GM18951 (cell line): Measurements from ENCODE around the gene NTRK2.

Experiments
- POLR2A ChIP-seq: IDR thresholded peaks from 4 replicates; pipeline ENCODE4 v1.6.1; 2011; ENCODE audit warnings: mild to moderate bottlenecking; ENCODE audit not compliant: insufficient read length, insufficient read depth; ENCODE audit errors: extremely low read depth
- in situ Hi-C: fragments of 300-500 bp; cut with MboI; formaldehyde crosslinking; loops from one replicate; pipeline ENCODE4 v1.12.0; 2022; ENCODE audit warnings: low sequenced_read_pairs, mixed read lengths, inconsistent platforms; ENCODE audit not compliant: unreplicated experiment

NTRK2 gene

DNA sequence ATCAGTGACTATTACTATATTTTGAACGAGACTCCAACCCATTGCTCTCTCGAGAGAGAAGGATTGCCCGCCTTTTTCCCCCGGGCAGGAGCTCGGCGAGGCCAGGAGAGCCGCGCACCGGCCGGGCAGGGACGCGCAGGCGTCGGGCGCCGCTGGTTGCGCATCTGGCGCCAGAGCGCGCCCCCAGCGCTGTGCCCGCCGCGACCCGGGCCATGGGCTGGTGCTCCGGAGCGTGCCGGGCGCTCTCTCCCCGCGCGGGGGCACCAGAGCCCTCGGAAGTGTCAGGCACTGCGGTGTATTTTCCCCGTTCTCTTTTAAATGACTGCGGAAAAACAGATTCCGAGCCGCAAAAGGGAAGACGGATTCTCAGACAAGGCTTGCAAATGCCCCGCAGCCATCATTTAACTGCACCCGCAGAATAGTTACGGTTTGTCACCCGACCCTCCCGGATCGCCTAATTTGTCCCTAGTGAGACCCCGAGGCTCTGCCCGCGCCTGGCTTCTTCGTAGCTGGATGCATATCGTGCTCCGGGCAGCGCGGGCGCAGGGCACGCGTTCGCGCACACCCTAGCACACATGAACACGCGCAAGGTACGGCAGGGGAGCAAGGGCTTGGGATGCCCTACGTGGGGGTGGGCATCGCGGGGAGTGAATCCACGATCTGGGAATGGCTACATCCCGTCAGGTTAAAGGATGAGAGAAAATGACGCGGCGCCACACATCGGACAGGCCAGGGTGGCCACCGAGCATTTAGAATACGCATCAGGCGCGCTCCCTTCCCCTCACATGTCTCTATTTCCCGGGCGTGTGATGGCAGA, 1.1 kb upstream of the NTRK2 start:
- TF ChIP-seq POLR2A: no peak
- in situ Hi-C loops: loop anchor here (25.0 kb wide), 1 partner anchor 469 kb away; no protein-coding TSS in a partner anchor

DNA sequence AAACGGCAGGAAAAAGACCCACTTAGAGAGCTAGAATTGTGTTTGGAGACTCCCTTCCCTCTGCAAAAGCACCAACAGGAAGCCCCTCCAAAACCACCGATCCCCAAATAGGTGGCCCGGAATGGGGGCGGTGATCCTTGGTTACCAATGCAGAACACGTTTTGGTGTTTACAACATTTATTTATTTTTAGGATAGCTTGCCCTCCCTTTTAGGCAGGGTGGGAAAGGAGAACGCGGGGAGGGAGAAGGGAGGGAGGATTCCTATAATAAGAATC, 579 bp upstream of the NTRK2 start:
- in situ Hi-C loops: loop anchor here (25.0 kb wide), 1 partner anchor 468 kb away; no protein-coding TSS in a partner anchor
- TF ChIP-seq POLR2A: no peak

DNA sequence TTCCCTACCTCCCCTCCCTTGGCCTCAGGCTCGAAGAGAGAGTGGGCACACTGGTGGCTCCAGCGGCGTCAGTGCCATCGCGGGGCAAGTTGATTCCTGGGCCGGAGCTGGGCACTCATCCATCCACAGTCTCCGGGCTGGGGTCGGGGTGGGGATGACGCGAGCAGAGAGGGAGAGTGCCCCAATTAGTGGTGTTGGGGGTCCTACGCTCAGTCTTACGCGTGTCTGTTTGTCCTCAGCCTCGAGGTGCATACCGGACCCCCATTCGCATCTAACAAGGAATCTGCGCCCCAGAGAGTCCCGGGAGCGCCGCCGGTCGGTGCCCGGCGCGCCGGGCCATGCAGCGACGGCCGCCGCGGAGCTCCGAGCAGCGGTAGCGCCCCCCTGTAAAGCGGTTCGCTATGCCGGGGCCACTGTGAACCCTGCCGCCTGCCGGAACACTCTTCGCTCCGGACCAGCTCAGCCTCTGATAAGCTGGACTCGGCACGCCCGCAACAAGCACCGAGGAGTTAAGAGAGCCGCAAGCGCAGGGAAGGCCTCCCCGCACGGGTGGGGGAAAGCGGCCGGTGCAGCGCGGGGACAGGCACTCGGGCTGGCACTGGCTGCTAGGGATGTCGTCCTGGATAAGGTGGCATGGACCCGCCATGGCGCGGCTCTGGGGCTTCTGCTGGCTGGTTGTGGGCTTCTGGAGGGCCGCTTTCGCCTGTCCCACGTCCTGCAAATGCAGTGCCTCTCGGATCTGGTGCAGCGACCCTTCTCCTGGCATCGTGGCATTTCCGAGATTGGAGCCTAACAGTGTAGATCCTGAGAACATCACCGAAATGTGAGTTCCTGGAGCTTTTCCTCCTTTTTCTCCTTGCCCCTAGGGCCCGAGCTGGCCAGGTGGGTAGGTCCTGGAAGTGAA, 861 bp downstream of the NTRK2 start:
- no peak for TF ChIP-seq POLR2A
- in situ Hi-C loops: loop anchor here (25.0 kb wide), 1 partner anchor 467 kb away; no protein-coding TSS in a partner anchor

DNA sequence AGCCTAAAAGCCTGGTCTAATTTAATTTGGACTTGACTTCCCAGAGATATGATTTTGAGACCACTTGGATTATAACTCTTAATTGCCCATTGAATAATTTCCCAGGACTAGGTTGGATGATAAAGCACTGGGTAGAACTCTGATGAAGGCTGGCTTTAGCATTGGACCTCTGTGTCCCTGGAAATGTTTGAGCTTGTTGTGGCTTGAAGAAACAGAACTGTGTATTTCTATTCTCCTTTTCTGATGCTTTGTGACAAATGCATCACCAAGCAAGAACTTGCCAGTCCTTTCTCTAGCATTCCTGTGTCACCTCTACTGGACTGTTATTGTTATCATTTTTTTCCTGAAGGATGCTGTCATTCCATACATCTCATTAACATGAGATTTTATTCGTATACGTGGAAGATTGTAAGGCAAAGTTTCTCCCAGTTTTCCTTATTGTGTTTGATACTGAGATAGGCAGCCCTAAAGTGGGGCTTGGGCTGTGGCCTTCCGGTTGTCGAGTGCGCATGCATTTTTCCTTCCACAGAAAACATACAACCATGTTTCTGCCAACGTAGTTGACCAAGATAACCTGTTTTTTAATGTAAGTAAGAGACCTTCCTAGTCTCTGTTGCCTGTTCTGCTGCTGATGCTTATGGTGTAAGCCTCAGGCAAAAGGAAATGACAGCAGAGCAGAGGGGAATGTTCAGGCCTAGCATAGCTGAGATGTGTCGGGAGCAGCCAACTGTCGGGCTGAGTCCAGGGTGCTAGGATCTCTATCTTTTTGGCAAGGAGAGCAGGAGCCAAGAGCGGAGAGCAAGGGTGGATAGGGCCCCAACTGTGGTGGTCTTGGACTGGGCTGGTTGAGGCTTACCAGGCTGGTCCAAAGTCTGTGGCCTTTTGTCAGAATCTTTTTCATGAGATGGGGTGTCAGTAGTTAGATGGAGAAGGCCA, 2.3 kb downstream of the NTRK2 start:
- no peak for TF ChIP-seq POLR2A
- in situ Hi-C loops: loop anchor here (25.0 kb wide), 1 partner anchor 465 kb away; no protein-coding TSS in a partner anchor

DNA sequence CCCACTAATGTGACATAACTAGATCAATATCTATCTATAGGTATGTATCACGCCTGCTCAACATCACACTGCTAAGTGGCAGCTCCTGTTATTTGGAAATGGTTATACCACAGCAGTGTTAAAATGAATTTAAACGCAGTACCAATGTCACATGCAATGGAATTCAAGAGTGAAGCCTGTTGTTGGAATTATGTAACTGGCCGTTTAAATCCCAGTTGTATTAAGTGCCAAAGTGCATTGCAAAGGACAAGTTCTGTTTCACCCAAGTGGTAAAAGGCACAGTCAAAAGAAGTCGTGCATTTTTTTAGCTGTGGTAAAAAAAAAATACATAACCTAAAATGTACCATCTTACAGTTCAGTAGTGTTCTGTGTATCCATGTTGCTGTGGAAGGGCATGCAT, 4.3 kb downstream of the NTRK2 start:
- no peak for TF ChIP-seq POLR2A
- in situ Hi-C loops: loop anchor here (25.0 kb wide), 1 partner anchor 463 kb away; no protein-coding TSS in a partner anchor

GRCh38 chr9:84677080-84677479, 7.6 kb downstream of the NTRK2 start:
- TF ChIP-seq POLR2A: no peak
- in situ Hi-C loops: loop anchor here (25.0 kb wide), 1 partner anchor 285 kb away; no protein-coding TSS in a partner anchor

GRCh38 chr9:84679571-84679970, 10.0 kb downstream of the NTRK2 start:
- no peak for TF ChIP-seq POLR2A
- in situ Hi-C loops: loop anchor here (25.0 kb wide), 1 partner anchor 283 kb away; no protein-coding TSS in a partner anchor

GRCh38 chr9:84681516-84682285, 12.2 kb downstream of the NTRK2 start:
- TF ChIP-seq POLR2A: no peak
- in situ Hi-C loops: loop anchor here (25.0 kb wide), 1 partner anchor 281 kb away; no protein-coding TSS in a partner anchor

GRCh38 chr9:84686068-84686467, 16.5 kb downstream of the NTRK2 start:
- in situ Hi-C loops: loop anchor here (25.0 kb wide), 1 partner anchor 276 kb away; no protein-coding TSS in a partner anchor

GRCh38 chr9:84688956-84689355, 19.4 kb downstream of the NTRK2 start:
- in situ Hi-C loops: loop anchor here (25.0 kb wide), 1 partner anchor 273 kb away; no protein-coding TSS in a partner anchor

More at GRCh38 chr9:84686068-84686467, 16.5 kb downstream of the NTRK2 start:
- no peak for TF ChIP-seq POLR2A

GRCh38 chr9:84691634-84692033, 22.1 kb downstream of the NTRK2 start:
- in situ Hi-C loops: loop anchor here (10.0 to 25.0 kb wide), 2 partner anchors 83 to 271 kb away; no protein-coding TSS in a partner anchor
- TF ChIP-seq POLR2A: no peak

More at GRCh38 chr9:84688956-84689355, 19.4 kb downstream of the NTRK2 start:
- TF ChIP-seq POLR2A: no peak
